NCI-H524 (cell line): ENCODE results near the gene TATDN3.
"Not testable (repeated sequence)": the region's sequence is repeated elsewhere in the genome, so short reads cannot be mapped to it uniquely, and the experiment has no call there.

Experiments
- DNase-seq, 2 experiments: peaks; one replicate each; lab custom pipeline; 2025; lab: John Stamatoyannopoulos, UW

The TATDN3 gene

GRCh38 chr1:212791676-212792395, at the start of gene TATDN3, which contains the start of gene NSL1:
Gene TATDN3 (plus strand): TSS chr1:212791894. CDS start chr1:212791922, 28 bp downstream.
Gene NSL1 (minus strand): TSS chr1:212791777. CDS start chr1:212791763, 14 bp downstream.
- peak; percentile 89 to 92 for DNase-seq

DNA sequence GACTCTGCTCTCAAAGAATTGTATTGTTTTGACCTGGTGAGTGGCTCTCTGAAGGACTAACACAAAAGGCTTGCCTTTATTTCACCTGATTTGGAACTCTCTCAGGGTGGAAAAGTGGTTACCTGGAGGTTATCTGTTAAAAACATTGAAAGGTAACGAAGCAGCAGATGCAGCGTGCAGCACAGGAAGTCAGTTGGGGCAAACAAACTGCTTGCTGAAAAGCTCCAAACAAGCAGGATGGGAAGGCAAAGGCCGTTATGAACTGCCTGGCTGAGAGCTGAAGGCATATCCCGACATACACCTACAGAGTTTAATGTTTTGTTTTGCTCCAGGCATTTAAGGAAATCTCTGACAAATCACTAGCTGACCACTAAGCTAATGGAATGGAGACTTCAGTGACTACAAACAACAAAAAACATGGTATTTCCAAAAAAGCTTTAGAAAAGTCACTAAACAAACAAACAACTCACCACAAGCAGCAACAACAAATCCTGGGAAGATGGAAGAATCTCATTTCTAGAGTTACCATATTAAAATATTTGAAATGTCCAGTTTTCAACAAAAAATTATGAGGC, 47.7 kb upstream of the TATDN3 start:
- no peak for DNase-seq

DNA sequence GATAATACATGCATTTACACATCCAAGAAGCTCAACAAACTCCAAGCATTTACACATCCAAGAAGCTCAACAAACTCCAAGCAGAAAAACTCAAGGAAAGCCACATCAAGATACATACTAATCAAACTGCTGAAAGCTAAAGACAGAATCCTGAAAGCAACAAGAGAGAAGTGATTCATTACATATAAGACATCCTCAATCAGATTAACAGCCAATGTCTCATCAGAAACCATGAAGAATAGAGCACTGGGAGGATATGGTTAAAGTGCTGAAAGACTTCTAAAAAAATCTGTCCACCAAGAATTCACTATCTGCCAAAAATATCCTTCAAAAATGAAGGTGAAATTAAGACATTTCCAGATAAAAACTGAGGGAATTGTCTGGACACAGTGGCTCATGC, 46.4 kb upstream of the TATDN3 start:
- no peak for DNase-seq

DNA sequence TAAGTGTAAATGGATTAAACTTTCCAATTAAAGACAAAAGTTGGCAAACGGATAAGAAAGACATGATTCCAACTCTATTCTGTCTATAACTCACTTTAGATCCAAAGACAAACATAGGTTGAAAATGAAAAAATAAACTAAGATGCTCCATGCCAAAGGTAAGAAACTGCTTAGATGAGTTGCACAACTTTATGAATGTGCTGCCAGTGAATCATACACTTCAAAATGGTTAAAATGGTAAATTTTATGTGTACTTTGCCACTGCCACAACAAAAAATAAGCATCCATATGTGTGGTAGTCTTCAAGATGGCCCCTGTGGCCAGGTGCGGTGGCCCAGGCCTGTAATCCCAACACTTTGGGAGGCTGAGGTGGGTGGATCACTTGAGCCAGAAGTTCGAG, 45.1 kb upstream of the TATDN3 start:
- no peak for DNase-seq

GRCh38 chr1:212749821-212750535, 41.7 kb upstream of the TATDN3 start:
- DNase-seq = peak; percentile 35 to 61

DNA sequence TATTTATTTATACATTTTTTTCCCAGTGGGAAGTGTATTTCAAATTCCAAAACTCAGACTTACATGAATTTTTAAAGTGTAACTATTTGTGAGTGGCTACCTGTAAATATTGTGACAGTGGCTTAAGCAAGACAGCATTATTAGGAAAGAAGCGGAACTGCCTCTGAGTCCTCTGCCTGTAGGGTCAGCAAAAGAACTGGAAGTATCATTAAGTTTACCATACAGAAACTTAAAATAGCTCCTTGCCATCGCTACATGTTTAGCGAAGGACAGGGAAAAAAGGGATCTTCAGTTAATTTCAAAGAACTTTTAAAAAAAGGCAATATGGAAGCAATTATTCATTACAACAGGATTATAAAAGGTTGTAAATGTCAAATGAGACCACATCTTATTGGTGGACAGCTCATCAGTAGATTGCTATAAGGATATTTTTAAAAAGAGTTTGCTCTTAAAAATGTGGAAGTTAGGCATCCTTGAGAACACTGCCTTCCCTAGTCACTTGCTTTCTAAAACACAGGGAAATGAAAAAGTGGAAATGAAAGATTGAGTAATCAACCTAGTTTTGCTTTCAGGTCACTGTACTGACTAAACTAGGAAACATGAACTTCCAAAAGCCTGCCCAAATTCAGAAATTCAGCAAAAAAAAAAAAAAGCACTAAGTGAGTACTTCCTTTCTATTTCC, 39.3 kb upstream of the TATDN3 start:
- no peak for DNase-seq

- no peak for DNase-seq
Observed at GRCh38 chr1:212752934-212753497, 38.7 kb upstream of the TATDN3 start.

- DNase-seq = no peak
Observed at GRCh38 chr1:212753749-212754148, 37.9 kb upstream of the TATDN3 start.

GRCh38 chr1:212754193-212754592, 37.5 kb upstream of the TATDN3 start:
- no peak for DNase-seq

- peak in 1 of 2 experiments; percentile 5 for DNase-seq
Observed at GRCh38 chr1:212754680-212755079, 37.0 kb upstream of the TATDN3 start.

DNA sequence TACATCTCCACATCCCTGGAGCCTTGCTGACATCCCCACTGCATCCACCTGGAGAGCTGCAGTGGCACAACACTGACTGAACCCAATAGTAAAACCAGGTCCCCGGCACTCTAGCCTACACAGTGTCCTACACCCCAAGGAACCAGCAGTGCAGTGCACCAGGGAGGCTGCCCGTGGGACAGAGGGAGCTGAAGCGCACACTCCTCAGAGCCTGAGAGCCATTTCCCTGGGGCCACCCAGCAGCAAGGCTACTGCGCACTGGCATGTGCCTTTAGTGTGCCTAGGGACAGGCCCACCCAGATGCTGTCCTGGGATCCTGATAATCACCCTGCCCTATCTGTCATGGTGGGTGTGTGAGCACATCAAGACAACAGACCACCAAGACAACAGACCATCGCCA, 32.0 kb upstream of the TATDN3 start:
- DNase-seq = no peak

DNA sequence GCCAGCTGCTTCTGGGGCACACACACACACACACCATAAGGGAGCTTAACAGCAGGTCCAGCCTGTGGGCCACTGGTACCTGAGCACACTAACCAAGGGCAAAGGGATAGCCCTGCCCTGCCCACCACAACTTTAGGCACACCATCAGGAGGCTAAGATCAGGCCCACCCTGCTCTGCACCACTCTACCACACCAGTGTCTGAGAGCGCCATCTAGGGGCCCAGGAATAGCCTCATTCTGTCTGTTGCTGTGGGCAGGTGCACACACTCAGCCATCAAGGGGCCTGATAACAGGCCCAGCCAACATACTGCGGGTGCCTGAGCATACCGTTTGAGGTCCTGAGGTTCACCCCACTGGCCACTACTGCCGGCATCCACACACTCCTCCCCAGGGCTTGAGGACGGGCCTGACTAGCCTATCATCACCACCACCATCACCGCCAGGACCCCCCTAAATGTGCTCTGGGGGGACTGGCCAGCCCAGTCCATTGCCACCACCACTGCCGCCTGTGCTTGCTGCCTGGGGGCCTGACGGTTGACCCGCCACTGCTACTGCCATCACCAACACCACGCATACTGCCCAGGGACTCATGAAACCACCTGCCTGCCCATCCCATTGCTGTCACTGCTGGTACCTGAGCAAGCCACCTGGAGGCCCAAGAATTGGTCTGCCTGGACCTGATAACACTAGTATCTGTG, 31.4 kb upstream of the TATDN3 start:
- peak in 1 of 2 experiments; percentile 20 for DNase-seq

DNA sequence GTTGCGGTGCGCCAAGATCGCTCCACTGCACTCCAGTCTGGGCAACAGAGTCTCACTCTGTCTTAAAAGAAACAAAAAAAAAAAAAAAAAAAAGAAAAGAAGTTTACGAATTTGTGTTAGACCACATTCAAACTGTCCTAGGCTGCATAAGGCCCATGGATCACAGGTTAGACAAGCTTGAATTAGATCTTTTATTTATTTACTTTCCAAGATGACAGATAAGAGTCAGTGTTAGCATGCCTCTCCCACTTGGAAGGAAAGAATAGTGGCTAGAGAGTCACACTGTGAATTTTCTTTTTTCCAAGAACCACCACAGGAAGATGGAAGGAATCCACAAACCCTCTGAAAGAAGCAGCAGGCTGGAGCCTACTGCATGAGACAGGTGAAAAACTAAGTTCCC, 29.5 kb upstream of the TATDN3 start:
- DNase-seq = no peak

DNA sequence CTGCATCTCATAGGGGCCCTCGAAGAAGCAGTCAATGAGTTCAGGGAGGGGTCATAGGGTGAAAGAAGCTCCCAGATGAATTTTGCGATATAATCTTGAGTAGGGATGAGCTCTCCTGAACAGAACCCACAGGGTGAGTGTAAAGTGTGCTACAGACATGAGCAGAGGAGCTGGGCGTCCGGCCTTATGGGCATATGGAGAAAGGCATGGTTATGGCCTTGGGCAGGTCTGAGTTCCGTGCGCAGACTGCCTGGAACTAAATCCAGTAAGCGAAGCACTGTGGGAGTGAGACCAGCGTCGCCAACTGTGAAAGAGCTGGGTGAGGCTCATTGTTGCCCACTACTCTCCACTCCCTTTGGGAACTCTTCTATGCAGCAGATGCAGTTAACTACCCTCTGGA, 28.9 kb upstream of the TATDN3 start:
- DNase-seq = no peak

DNA sequence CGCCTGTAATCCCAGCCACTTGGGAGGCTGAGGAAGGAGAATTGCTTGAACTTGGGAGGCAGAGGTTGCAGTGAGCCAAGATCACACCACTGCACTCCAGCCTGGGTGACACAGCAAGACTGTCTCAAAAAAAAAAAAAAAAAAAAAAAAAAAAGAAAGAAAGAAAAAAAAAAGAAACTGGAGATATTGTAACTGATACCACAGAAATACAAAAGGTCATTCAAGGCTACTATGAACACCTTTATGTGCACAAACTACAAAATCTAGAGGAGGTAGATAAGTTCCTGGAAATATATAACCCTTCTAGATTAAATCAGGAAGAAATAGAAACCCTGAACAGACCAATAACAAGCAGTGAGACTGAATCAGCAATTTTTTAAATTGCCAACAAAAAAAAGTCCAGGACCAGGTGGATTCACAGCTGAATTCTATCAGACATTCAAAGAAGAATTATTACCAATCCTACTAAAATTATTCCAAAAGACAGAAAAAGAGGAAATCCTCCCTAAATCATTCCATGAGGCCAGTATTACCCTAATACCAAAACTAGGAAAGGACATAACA, 26.9 kb upstream of the TATDN3 start:
- not testable (repeated sequence) for DNase-seq

- DNase-seq = not testable (repeated sequence)
Observed at GRCh38 chr1:212766825-212767224, 24.9 kb upstream of the TATDN3 start.

- no peak for DNase-seq
Observed at GRCh38 chr1:212769459-212770167, 22.1 kb upstream of the TATDN3 start.

GRCh38 chr1:212771341-212771740, 20.4 kb upstream of the TATDN3 start:
- DNase-seq = no peak

DNA sequence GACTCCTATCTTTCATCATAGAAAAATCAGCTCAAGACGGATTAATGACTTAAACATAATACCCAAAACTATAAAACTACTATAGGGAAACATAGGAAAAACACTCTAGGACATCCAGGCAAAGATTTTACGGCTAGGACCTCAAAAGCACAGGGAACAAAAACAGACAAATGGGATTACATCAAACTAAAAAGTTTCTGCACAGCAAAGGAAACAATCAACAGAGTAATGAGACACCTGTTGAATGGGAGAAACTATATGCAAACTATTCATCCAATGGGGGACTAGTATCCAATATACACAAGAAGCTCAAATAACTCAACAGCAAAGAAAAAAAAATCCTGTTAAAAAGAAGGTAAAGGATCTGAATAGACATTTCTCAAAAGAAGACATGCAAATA, 18.7 kb upstream of the TATDN3 start:
- no peak for DNase-seq

- no peak for DNase-seq
Observed at GRCh38 chr1:212774584-212774983, 17.1 kb upstream of the TATDN3 start.

DNA sequence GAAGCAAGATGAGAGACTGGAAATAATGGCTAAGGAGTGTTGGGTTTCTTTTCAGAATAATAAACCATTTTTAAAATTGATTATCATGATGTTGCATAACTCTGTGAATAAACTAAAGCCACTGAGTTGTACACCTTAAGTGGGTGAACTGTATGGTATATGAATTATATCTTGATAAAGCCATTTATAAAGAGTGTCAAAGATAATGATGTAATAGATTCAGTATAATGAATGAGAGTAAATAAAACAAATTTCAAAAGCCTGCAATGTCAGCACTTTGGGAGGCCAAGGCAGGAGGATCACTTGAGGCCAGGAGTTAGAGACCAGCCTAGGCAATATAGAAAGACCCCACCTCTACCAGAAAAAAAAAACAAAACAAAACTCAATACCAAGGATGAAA, 16.5 kb upstream of the TATDN3 start:
- no peak for DNase-seq
